WTC11 (cell line): ENCODE measurements around the gene BABAM2. TPM values are rescaled to one million over a fixed set of nuclear protein-coding genes. Genes with fewer than 3 reads are reported as not detected.

ENCODE experiments used
- ATAC-seq: fragments of 200-7000 bp; cut with Tn5 transposase; 2 replicates; pipeline ENCODE4 v1.10.0; 2021; ENCODE audit warnings: mild to moderate bottlenecking, moderate library complexity
- CTCF ChIA-PET: fragments of 300-600 bp; sonication (Branson Sonifier 250); formaldehyde crosslinking; loops from one replicate; lab custom pipeline; 2021; ENCODE audit warnings: antibody characterized with exemption; lab: Charles Lee
- POLR2A ChIA-PET: fragments of 350-600 bp; sonication (Branson Sonifier 250); formaldehyde crosslinking; loops from one replicate; lab custom pipeline; 2021; ENCODE audit warnings: antibody characterized with exemption; lab: Charles Lee
- DNase-seq: peaks from one replicate; pipeline ENCODE4 v3.0.0; 2021; ENCODE audit warnings: low spot score
- H3K27ac Mint-ChIP-seq: 2 replicates; pipeline ENCODE4 v1.8.0; 2021; ENCODE audit warnings: mixed read lengths
- H3K27me3 Mint-ChIP-seq: 2 replicates; pipeline ENCODE4 v1.8.0; 2021; ENCODE audit warnings: low read depth, mild to moderate bottlenecking, moderate library complexity, mixed read lengths
- H3K36me3 Mint-ChIP-seq: 2 replicates; pipeline ENCODE4 v1.8.0; 2021; ENCODE audit warnings: mixed read lengths
- H3K4me1 Mint-ChIP-seq: 2 replicates; pipeline ENCODE4 v1.8.0; 2022; ENCODE audit warnings: mixed read lengths
- H3K4me3 Mint-ChIP-seq: 2 replicates; pipeline ENCODE4 v1.8.0; 2021; ENCODE audit warnings: mild to moderate bottlenecking, moderate library complexity, mixed read lengths
- H3K9me3 Mint-ChIP-seq: 2 replicates; pipeline ENCODE4 v1.8.0; 2021; ENCODE audit warnings: mixed read lengths
- CREB1 ChIP-seq: sonication (generic); formaldehyde crosslinking; IDR thresholded peaks from 2 replicates; pipeline ENCODE4 v1.8.0; 2023; ENCODE audit warnings: mild to moderate bottlenecking, missing genetic modification reagents
- CREM ChIP-seq: sonication (generic); formaldehyde crosslinking; IDR thresholded peaks from 2 replicates; pipeline ENCODE4 v1.8.1; 2022; ENCODE audit warnings: mild to moderate bottlenecking, missing genetic modification reagents, moderate library complexity
- EMX1 ChIP-seq: fragments of 250-450 bp; sonication (Bioruptor Pico); IDR thresholded peaks from 2 replicates; pipeline ENCODE4 v1.8.0; 2021; ENCODE audit warnings: mild to moderate bottlenecking
- GABPB1 ChIP-seq: sonication (generic); formaldehyde crosslinking; IDR thresholded peaks from 2 replicates; pipeline ENCODE4 v1.8.1; 2023; ENCODE audit warnings: mild to moderate bottlenecking, missing genetic modification reagents
- HMGA2 ChIP-seq: fragments of 250-450 bp; sonication (Bioruptor Pico); IDR thresholded peaks from 2 replicates; pipeline ENCODE4 v1.4.0; 2021; ENCODE audit warnings: mild to moderate bottlenecking, moderate library complexity
- KAT7 ChIP-seq: sonication (generic); formaldehyde crosslinking; IDR thresholded peaks from 2 replicates; pipeline ENCODE4 v1.8.1; 2023; ENCODE audit warnings: missing genetic modification reagents, mild to moderate bottlenecking, borderline replicate concordance
- MYBL2 ChIP-seq: sonication (generic); formaldehyde crosslinking; IDR thresholded peaks from 2 replicates; pipeline ENCODE4 v1.8.1; 2023; ENCODE audit warnings: mild to moderate bottlenecking, moderate library complexity, missing genetic modification reagents
- NFE2L1 ChIP-seq: sonication (generic); formaldehyde crosslinking; IDR thresholded peaks from 2 replicates; pipeline ENCODE4 v1.8.1; 2023; ENCODE audit warnings: missing genetic modification reagents
- OVOL2 ChIP-seq: fragments of 250-450 bp; sonication (Bioruptor Pico); IDR thresholded peaks from 2 replicates; pipeline ENCODE4 v1.9.0; 2021; ENCODE audit warnings: mild to moderate bottlenecking, borderline replicate concordance
- RORB ChIP-seq: fragments of 250-450 bp; sonication (Bioruptor Pico); IDR thresholded peaks from 2 replicates; pipeline ENCODE4 v1.9.0; 2021; ENCODE audit warnings: mild to moderate bottlenecking
- SOX15 ChIP-seq: fragments of 250-450 bp; sonication (Bioruptor Pico); IDR thresholded peaks from 2 replicates; pipeline ENCODE4 v1.9.0; 2021; ENCODE audit warnings: mild to moderate bottlenecking
- TEAD4 ChIP-seq: sonication (generic); formaldehyde crosslinking; IDR thresholded peaks from 2 replicates; pipeline ENCODE4 v1.8.0; 2022; ENCODE audit warnings: mild to moderate bottlenecking, missing genetic modification reagents
- TP53 ChIP-seq: sonication (generic); formaldehyde crosslinking; IDR thresholded peaks from 2 replicates; pipeline ENCODE4 v1.8.1; 2023; ENCODE audit warnings: mild to moderate bottlenecking, missing genetic modification reagents
- ZNF138 ChIP-seq: sonication (generic); formaldehyde crosslinking; conservative IDR thresholded peaks from 2 replicates; pipeline ENCODE4 v1.8.1; 2022; ENCODE audit warnings: mild to moderate bottlenecking, moderate library complexity, missing genetic modification reagents
- ZNF232 ChIP-seq: sonication (generic); formaldehyde crosslinking; IDR thresholded peaks from 2 replicates; pipeline ENCODE4 v1.8.0; 2022; ENCODE audit warnings: mild to moderate bottlenecking, missing genetic modification reagents
- ZNF423 ChIP-seq: fragments of 250-450 bp; sonication (Bioruptor Pico); IDR thresholded peaks from 2 replicates; pipeline ENCODE4 v2.1.2; 2022; ENCODE audit warnings: mild to moderate bottlenecking, moderate library complexity
- total RNA-seq: library from RNA; stranded (reverse); gene quantifications from 3 replicates; pipeline ENCODE4 v1.2.3, GENCODE V29; 2021
- TF ChIP-seq, protein P1 (sequence below): fragments of 250-450 bp; sonication (Bioruptor Pico); IDR thresholded peaks from 2 replicates; pipeline ENCODE4 v1.8.0; 2021; ENCODE audit warnings: mild to moderate bottlenecking
- TF ChIP-seq, protein P2 (sequence below): sonication (generic); formaldehyde crosslinking; IDR thresholded peaks from 2 replicates; pipeline ENCODE4 v1.8.1; 2023; ENCODE audit warnings: mild to moderate bottlenecking, moderate library complexity, missing genetic modification reagents
- TF ChIP-seq, protein P3 (sequence below): fragments of 250-450 bp; sonication (Bioruptor Pico); conservative IDR thresholded peaks from 2 replicates; pipeline ENCODE4 v1.9.0; 2021; ENCODE audit warnings: mild to moderate bottlenecking
- TF ChIP-seq, protein P4 (sequence below): sonication (generic); formaldehyde crosslinking; IDR thresholded peaks from 2 replicates; pipeline ENCODE4 v1.8.1; 2022; ENCODE audit warnings: missing genetic modification reagents, borderline replicate concordance
- TF ChIP-seq, protein P5 (sequence below): sonication (generic); formaldehyde crosslinking; IDR thresholded peaks from 2 replicates; pipeline ENCODE4 v1.8.0; 2022; ENCODE audit warnings: mild to moderate bottlenecking, missing genetic modification reagents
- TF ChIP-seq, protein P6 (sequence below): sonication (generic); formaldehyde crosslinking; IDR thresholded peaks from 2 replicates; pipeline ENCODE4 v1.8.1; 2023; ENCODE audit warnings: mild to moderate bottlenecking, missing genetic modification reagents, moderate library complexity

The BABAM2 gene
- total RNA-seq, 1 experiment from 2014 or later: 16.5 TPM

DNA sequence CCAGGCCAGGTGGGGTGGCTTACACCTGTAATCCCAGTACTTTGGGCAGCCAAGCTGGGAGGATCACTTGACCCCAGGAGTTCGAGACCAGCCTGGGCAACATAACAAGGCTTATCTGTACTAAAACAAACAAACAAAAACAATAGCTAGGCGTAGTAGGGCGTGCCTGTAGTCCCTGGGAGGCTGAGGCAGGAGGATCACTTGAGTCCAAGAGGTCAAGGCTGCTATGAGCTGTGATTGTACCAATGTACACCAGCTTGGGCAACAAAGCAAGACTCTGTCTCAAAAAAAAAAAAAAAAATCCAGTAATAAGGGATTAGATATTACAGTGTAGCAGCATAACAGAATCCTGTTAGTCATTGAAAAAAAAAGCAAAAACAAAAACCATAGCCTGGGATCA lies 279.0 kb downstream of the BABAM2 start (continued):
- TF ChIP-seq, protein P1, sequence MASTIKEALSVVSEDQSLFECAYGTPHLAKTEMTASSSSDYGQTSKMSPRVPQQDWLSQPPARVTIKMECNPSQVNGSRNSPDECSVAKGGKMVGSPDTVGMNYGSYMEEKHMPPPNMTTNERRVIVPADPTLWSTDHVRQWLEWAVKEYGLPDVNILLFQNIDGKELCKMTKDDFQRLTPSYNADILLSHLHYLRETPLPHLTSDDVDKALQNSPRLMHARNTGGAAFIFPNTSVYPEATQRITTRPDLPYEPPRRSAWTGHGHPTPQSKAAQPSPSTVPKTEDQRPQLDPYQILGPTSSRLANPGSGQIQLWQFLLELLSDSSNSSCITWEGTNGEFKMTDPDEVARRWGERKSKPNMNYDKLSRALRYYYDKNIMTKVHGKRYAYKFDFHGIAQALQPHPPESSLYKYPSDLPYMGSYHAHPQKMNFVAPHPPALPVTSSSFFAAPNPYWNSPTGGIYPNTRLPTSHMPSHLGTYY: no peak
- no peak for TF ChIP-seq MYBL2 (CRISPR knock-in tag)
- no peak for TF ChIP-seq EMX1 (CRISPR knock-in tag)
- no peak for TF ChIP-seq RORB (CRISPR knock-in tag)
- TF ChIP-seq HMGA2 (CRISPR knock-in tag): no peak
- TF ChIP-seq ZNF423 (CRISPR knock-in tag): no peak
- no peak for TF ChIP-seq TEAD4 (CRISPR knock-in tag)
- no peak for TF ChIP-seq GABPB1
- TF ChIP-seq ZNF232 (CRISPR knock-in tag): no peak
- TF ChIP-seq, protein P2, sequence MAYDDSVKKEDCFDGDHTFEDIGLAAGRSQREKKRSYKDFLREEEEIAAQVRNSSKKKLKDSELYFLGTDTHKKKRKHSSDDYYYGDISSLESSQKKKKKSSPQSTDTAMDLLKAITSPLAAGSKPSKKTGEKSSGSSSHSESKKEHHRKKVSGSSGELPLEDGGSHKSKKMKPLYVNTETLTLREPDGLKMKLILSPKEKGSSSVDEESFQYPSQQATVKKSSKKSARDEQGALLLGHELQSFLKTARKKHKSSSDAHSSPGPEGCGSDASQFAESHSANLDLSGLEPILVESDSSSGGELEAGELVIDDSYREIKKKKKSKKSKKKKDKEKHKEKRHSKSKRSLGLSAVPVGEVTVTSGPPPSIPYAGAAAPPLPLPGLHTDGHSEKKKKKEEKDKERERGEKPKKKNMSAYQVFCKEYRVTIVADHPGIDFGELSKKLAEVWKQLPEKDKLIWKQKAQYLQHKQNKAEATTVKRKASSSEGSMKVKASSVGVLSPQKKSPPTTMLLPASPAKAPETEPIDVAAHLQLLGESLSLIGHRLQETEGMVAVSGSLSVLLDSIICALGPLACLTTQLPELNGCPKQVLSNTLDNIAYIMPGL (CRISPR knock-in tag): no peak
- TF ChIP-seq, all 79 proteins: peak for 0

DNA sequence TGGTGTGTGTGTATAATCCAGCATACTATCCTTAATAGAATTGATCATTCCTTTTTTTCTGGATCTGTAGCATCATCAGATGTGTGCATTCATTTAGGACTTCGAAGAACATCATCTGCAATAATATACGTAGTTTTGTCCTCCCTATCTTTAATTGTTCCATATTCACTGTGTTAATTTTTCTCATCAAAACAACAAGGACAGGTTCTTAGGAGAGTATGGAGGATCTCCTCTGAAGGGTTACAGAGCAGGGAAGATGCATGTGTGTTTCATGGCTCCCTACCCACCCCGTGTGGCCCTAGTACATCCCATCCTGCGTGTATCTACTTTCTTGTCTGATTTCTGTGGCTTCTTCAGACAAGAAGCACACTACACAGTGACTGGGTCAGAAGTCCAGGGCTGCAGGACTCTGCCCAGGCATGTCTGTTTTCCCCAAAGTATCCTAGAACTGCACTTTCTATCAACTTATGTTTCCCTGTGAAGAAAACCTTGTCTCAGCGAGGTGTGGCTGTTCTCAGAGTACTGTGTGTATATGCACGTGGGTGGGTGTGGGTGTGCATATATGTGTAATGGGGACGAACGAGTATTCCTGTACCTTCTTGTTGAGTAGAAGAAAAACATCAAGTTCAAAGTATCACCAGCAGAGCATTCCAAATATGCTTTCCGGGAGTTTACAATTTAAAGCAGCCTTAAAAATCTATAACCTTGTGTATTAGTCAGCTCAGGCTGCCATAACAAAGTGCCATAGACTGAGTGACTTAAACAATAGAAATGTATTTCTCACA lies 281.8 kb downstream of the BABAM2 start:
- peaks cover 15% of the 10 kb centered on the region for H3K9me3 Mint-ChIP-seq
- ATAC-seq (no peak), DNase-seq (no peak)
- ChIA-PET CTCF (no interaction called here), POLR2A (no interaction called here)
- peaks cover 9% of the 10 kb centered on the region for H3K4me1 Mint-ChIP-seq
- peaks cover 11% of the 10 kb centered on the region for H3K36me3 Mint-ChIP-seq
- H3K27ac Mint-ChIP-seq: peak overlapping the region; percentile 46
- H3K4me3 Mint-ChIP-seq: no peak overlapping the region
- H3K27me3 Mint-ChIP-seq: no peaks in the 10 kb centered on the region; the same call in 1 of the 2 replicates
- TF ChIP-seq OVOL2 (CRISPR knock-in tag): no peak
- no peak for TF ChIP-seq SOX15 (CRISPR knock-in tag)
- TF ChIP-seq, protein P3, sequence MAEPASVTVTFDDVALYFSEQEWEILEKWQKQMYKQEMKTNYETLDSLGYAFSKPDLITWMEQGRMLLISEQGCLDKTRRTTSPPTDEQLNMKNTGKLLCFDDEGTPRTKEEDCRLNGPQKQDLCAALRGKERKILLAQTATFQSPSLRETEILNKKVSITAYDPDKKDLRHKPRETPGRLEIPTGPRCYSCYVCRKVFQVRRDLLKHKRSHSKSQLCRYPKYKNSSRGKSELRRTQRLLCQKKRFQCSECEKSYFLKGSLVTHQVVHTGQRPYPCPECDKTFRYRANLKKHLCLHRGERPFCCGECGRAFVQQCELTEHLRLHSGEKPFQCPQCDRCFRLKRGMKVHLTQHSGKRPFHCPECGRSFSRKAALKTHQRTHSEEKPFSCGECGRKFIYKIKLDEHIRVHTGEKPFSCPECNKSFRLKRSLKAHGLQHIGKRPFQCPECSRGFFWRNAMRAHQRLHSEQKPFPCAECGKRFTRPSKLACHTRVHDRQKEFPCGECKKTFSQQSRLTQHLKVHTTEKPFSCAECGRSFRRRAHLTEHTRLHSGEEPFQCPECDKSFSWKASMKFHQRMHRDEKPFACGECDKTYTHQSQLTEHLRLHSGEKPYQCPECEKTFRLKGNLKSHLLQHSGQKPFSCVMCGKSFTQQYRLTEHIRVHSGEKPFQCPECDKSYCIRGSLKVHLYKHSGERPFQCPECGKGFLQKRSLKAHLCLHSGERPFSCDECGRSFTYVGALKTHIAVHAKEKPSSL (CRISPR knock-in tag): no peak
- TF ChIP-seq ZNF423 (CRISPR knock-in tag): no peak
- no peak for TF ChIP-seq NFE2L1 (CRISPR knock-in tag)
- TF ChIP-seq, protein P1: no peak
- TF ChIP-seq, protein P4, sequence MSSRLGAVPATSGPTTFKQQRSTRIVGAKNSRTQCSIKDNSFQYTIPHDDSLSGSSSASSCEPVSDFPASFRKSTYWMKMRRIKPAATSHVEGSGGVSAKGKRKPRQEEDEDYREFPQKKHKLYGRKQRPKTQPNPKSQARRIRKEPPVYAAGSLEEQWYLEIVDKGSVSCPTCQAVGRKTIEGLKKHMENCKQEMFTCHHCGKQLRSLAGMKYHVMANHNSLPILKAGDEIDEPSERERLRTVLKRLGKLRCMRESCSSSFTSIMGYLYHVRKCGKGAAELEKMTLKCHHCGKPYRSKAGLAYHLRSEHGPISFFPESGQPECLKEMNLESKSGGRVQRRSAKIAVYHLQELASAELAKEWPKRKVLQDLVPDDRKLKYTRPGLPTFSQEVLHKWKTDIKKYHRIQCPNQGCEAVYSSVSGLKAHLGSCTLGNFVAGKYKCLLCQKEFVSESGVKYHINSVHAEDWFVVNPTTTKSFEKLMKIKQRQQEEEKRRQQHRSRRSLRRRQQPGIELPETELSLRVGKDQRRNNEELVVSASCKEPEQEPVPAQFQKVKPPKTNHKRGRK (CRISPR knock-in tag): no peak
- TF ChIP-seq CREM (CRISPR knock-in tag): no peak
- TF ChIP-seq CREB1 (CRISPR knock-in tag): no peak
- TF ChIP-seq ZNF138: no peak
- no peak for TF ChIP-seq RORB (CRISPR knock-in tag)
- no peak for TF ChIP-seq GABPB1
- TF ChIP-seq, protein P5, sequence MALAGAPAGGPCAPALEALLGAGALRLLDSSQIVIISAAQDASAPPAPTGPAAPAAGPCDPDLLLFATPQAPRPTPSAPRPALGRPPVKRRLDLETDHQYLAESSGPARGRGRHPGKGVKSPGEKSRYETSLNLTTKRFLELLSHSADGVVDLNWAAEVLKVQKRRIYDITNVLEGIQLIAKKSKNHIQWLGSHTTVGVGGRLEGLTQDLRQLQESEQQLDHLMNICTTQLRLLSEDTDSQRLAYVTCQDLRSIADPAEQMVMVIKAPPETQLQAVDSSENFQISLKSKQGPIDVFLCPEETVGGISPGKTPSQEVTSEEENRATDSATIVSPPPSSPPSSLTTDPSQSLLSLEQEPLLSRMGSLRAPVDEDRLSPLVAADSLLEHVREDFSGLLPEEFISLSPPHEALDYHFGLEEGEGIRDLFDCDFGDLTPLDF: no peak
- TF ChIP-seq KAT7 (CRISPR knock-in tag): no peak
- TF ChIP-seq, protein P6, sequence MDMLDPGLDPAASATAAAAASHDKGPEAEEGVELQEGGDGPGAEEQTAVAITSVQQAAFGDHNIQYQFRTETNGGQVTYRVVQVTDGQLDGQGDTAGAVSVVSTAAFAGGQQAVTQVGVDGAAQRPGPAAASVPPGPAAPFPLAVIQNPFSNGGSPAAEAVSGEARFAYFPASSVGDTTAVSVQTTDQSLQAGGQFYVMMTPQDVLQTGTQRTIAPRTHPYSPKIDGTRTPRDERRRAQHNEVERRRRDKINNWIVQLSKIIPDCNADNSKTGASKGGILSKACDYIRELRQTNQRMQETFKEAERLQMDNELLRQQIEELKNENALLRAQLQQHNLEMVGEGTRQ (CRISPR knock-in tag): no peak
- no peak for TF ChIP-seq TP53
